Brain microvascular endothelial cell (primary cell): ENCODE measurements around the gene SH3RF3.
"Not testable (repeated sequence)": the region's sequence is repeated elsewhere in the genome, so short reads cannot be mapped to it uniquely, and the experiment has no call there.

ENCODE experiments used
- DNase-seq: peaks from one replicate; pipeline ENCODE4 v3.0.0-alpha.2; 2020
- H3K27ac ChIP-seq: fragments of 250-450 bp; sonication (Bioruptor Pico); 2 replicates; pipeline ENCODE4 v1.5.1; 2020; ENCODE audit warnings: mild to moderate bottlenecking, moderate library complexity
- H3K27me3 ChIP-seq: fragments of 250-450 bp; sonication (Bioruptor Pico); replicated peaks from 2 replicates; pipeline ENCODE4 v1.5.1; 2020; ENCODE audit warnings: mild to moderate bottlenecking
- H3K36me3 ChIP-seq: fragments of 250-450 bp; sonication (Bioruptor Pico); replicated peaks from 2 replicates; pipeline ENCODE4 v1.5.1; 2020; ENCODE audit warnings: mild to moderate bottlenecking
- H3K4me3 ChIP-seq: 2 replicates; pipeline ENCODE4 v1.5.1; 2011; ENCODE audit warnings: low read depth, mild to moderate bottlenecking, control low read depth, low read length, moderate library complexity
- in situ Hi-C: cut with HindIII; loops from 2 replicates; pipeline ENCODE4 v1.10.0; 2017; ENCODE audit warnings: low sequenced_read_pairs, low pct_ligation_motif_present
- TF ChIP-seq, protein P1 (sequence below): IDR thresholded peaks from 2 replicates; pipeline ENCODE4 v1.5.1; 2011; ENCODE audit warnings: low read depth, mild to moderate bottlenecking, moderate library complexity, low read length, control low read depth, inconsistent platforms; ENCODE audit errors: missing control alignments

The SH3RF3 gene

GRCh38 chr2:109160714-109161440 is 31.9 kb downstream of the SH3RF3 start:
- H3K4me3 ChIP-seq, result no peak overlapping the region
- H3K27me3 ChIP-seq, result no peaks in the 10 kb centered on the region
- H3K27ac ChIP-seq, result no peak overlapping the region
- in situ Hi-C loops, result no loop called here
- no peak for DNase-seq
- TF ChIP-seq, protein P1, sequence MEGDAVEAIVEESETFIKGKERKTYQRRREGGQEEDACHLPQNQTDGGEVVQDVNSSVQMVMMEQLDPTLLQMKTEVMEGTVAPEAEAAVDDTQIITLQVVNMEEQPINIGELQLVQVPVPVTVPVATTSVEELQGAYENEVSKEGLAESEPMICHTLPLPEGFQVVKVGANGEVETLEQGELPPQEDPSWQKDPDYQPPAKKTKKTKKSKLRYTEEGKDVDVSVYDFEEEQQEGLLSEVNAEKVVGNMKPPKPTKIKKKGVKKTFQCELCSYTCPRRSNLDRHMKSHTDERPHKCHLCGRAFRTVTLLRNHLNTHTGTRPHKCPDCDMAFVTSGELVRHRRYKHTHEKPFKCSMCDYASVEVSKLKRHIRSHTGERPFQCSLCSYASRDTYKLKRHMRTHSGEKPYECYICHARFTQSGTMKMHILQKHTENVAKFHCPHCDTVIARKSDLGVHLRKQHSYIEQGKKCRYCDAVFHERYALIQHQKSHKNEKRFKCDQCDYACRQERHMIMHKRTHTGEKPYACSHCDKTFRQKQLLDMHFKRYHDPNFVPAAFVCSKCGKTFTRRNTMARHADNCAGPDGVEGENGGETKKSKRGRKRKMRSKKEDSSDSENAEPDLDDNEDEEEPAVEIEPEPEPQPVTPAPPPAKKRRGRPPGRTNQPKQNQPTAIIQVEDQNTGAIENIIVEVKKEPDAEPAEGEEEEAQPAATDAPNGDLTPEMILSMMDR, result no peak
- H3K36me3 ChIP-seq, result no peaks in the 10 kb centered on the region

DNA sequence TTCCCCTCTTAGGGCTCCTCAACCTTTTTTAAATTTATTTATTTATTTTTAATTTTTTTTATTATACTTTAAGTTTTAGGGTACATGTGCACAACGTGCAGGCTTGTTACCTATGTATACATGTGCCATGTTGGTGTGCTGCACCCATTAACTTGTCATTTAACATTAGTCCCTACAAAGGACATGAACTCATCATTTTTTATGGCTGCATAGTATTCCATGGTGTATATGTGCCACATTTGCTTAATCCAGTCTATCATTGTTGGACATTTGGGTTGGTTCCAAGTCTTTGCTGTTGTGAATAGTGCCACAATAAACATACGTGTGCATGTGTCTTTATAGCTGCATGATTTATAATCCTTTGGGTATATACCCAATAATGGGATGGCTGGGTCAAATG is 33.4 kb downstream of the SH3RF3 start:
- H3K27me3 ChIP-seq, H3K4me3 ChIP-seq, H3K36me3 ChIP-seq, in situ Hi-C loops, DNase-seq, H3K27ac ChIP-seq: not testable (repeated sequence)

- in situ Hi-C loops, result no loop called here
- Histone ChIP-seq H3K27me3 (no peaks in the 10 kb centered on the region), H3K27ac (no peak overlapping the region), H3K4me3 (no peak overlapping the region), H3K36me3 (no peaks in the 10 kb centered on the region)
- TF ChIP-seq, protein P1, result peak; percentile 36
- peak; percentile 39 for DNase-seq
Observed at GRCh38 chr2:109162999-109163398, 34.0 kb downstream of the SH3RF3 start.

DNA sequence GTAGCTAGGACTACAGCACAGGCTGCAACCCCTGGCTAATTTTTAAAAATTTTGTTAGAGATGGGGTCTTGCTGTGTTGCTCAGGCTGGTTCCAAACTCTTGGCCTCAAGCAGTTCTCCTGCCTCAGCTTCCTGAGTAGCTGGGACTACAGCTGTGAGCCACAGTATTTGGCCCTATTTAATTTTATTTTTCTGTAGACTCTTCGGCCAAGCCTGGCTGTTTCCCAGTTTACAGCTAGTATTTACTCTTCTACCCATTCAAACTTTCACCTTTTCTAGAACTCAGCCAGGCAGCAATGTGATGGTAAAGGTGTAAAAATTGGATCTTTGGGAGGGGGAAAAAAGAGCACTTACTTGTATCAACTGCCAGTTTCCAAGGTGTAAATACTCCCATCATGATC is 35.3 kb downstream of the SH3RF3 start:
- no peak overlapping the region for H3K4me3 ChIP-seq
- no peak for DNase-seq
- no peaks in the 10 kb centered on the region for H3K27me3 ChIP-seq
- no peaks in the 10 kb centered on the region for H3K36me3 ChIP-seq
- no peak overlapping the region for H3K27ac ChIP-seq
- in situ Hi-C loops, result no loop called here
- TF ChIP-seq, protein P1, result no peak

- no peak overlapping the region for H3K4me3 ChIP-seq
- TF ChIP-seq, protein P1, result no peak
Observed at GRCh38 chr2:109164739-109165221, 35.8 kb downstream of the SH3RF3 start.

DNA sequence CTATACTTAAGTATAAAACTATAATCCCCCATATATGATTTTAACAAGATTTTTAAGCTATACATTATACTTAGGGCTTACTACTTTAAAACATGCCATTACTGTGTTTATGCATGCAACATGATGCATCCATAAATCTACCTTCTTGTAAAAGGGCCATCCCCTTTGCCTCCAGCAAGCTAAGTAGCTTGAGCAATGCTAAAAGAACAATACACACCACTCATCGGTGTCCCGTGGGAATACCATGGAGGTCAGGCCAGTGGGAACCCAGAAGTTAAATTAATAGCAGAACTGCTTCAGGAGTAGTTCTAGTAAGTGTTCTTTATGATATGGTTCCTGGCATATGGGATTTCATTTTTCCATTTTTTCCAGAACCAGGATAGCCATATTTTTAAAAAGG is 37.8 kb downstream of the SH3RF3 start:
- DNase-seq, result peak; percentile 64
- H3K4me3 ChIP-seq, result no peak overlapping the region
- TF ChIP-seq, protein P1, result no peak
- in situ Hi-C loops, result no loop called here
- no peaks in the 10 kb centered on the region for H3K27me3 ChIP-seq
- peak overlapping the region; percentile 49 for H3K27ac ChIP-seq
- H3K36me3 ChIP-seq, result no peaks in the 10 kb centered on the region

More at GRCh38 chr2:109164739-109165221, 35.8 kb downstream of the SH3RF3 start:
- Histone ChIP-seq H3K27ac (no peak overlapping the region), H3K27me3 (no peaks in the 10 kb centered on the region), H3K36me3 (no peaks in the 10 kb centered on the region)
- in situ Hi-C loops, result no loop called here
- no peak for DNase-seq
